ENCODE results near the gene TYMP.

Gene TYMP

DNA sequence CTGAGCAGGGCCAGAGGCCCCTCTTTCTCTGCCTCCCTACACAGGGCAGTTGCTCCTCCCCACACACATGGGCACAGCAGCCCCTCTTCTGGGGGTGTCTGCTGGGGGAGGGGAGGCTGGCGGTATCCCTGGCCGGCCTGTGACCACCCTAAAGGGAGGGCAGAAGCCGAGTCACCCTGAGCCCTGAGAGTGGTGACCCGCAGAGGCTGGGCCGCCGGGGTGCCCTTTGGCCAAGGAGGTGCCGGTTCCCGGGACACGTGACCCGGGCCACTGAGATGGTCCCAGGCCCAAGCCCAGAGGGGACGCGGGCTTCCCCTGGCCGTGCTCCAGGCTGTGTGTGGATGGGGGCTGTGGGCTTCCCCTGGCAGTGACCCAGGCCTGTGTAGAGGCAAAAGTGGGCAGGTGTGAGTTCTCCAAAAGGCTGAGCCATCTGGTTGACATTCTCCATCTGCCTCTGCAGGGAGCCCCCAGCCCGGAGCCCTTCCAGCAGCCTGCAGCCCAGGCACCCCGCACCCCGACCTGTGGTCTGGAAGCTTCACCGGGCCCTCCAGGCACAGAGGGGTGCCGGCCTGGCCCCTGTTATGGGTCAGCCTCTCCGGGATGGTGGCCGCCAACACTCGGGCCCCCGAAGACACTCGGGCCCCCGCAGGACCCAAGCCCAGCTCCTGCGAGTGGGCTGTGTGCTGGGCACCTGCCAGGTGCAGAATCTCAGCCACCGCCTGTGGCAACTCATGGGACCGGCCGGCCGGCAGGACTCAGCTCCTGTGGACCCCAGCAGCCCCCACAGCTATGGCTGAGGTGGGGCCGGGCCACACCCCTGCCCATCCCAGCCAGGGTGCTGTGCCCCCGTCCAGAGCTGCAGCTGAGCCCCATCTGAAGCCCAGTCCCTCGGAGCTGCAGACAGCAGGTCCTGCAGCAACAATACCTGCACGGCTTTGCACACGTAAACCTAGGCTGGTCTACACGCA, 47.4 kb downstream of the TYMP start:
- no peak for DNase-seq

DNA sequence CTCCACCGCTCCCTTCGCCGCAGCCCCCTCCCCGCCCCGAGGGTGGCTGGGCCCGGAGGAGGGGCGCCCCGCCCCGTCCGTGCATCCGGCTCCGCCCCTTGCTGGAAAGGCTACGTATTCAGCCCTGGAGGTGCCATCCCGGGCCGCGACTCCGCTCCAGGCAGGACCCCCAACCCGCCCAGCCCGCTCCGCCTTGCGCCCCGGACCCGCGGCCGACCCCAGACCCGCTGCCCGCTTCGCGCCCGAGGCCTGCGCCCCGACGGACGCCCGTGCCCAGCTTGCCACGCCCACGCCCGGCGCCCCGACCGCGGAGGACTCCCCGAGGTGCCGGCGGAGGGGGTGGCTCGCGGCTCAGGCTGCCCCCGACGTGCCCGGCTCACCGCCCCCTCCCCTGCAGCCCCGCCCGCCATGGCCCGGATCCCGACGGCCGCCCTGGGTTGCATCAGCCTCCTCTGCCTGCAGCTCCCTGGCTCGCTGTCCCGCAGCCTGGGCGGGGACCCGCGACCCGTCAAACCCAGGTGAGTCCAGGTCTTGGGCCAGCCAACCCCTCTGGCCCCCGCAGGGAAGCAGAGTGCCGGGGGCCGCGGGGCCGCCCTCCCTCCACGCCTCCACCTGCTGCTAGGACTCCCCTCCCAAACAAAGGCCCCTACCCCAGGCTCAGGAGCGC, 48.2 kb downstream of the TYMP start, which contains the start of gene ADM2:
TSS of gene ADM2 (plus strand) at position 104 of the 667 bp plus-strand sequence. CDS start at position 409, 305 bp downstream.
- peak in 1 of 2 experiments; percentile 31 for DNase-seq

DNA sequence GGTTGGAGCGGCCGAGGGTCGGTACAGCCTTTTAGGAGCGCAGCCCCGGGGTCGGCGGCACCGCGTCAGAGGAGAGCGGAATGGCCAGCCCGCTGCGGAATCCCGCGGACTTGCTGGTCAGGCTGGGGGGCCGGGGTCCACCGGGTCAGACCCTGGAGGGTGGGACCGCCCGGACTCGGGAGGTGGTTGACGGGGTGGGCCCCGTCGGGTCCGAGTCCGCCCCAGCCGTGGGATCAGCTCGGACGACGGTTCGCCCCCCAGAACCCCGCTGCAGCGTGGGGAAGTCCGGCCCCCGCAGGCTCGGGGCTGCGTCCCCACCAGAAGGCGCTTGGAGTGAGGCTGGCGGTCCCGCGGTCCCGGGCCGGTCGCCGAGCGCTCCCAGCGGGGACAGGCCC, 48.8 kb downstream of the TYMP start:
- DNase-seq: no peak

DNA sequence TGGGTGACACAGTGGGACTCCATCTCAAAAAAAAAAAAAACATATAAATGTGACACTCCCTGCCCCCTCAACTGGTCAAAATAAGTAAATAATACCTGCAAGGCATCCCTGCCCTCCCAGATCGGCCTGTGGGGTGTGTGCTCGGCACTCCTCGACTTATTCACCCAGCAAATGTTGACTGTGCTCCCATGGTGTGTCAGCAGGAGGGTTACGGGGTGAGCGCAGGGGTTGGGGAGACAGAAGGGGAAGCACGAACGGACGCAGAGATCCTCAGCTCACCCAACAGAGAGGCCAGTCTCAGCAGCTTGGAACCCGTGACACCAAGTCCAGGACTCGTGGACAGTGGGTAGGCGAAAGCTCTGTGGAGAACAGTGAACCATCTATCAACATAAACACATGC, 50.1 kb downstream of the TYMP start:
- DNase-seq: no peak

GRCh38 chr22:50477923-50478322, 51.9 kb downstream of the TYMP start:
- DNase-seq: no peak

- DNase-seq: no peak
Measured at GRCh38 chr22:50476868-50477267, 52.9 kb downstream of the TYMP start.
